Fibroblast of lung (primary cell): ENCODE data around the gene FSTL5.

ENCODE experiments used
- CTCF ChIP-seq, 2 donors: IDR thresholded peaks in 1 of 2; conservative IDR thresholded peaks in 1 of 2; 1 replicate in 1 of 2; 2 replicates in 1 of 2; pipeline ENCODE4 v1.5.1; 2011 to 2012; ENCODE audit warnings: low read length in 2 of 2, control low read depth in 1 of 2, inconsistent platforms in 1 of 2, low read depth in 1 of 2, mild to moderate bottlenecking in 1 of 2
- EZH2 ChIP-seq: IDR thresholded peaks from 2 replicates; pipeline ENCODE4 v1.5.1; 2012; ENCODE audit warnings: low read length, control low read depth, mild to moderate bottlenecking; ENCODE audit errors: missing control alignments

- no peak for TF ChIP-seq CTCF (conservative IDR thresholded peaks at IDR 0.05 in 1 of 2, IDR thresholded peaks at IDR 0.05 in 1 of 2; ENCODE audit: low read depth in 1 of 2, low read length in 2 of 2)
- no peak for TF ChIP-seq EZH2
These were observed 145.9 kb downstream of the FSTL5 start for GRCh38 chr4:162017863-162018262.
